H1 (cell line): ENCODE data around the gene ZNF546. TPM values are rescaled to one million over a fixed set of nuclear protein-coding genes. Genes with fewer than 3 reads are reported as not detected.
A peak's percentile ranks its signal among the peaks of the same experiment; 100 is the strongest.

ENCODE experiments used
- CTCF ChIA-PET: fragments of 300-600 bp; sonication (Branson Sonifier 250); formaldehyde crosslinking; loops from one replicate; lab custom pipeline; 2021; ENCODE audit not compliant: partially characterized antibody; lab: Charles Lee
- POLR2A ChIA-PET: fragments of 300-600 bp; sonication (Branson Sonifier 250); formaldehyde crosslinking; loops from one replicate; lab custom pipeline; 2021; ENCODE audit warnings: inconsistent platforms; ENCODE audit not compliant: partially characterized antibody; lab: Charles Lee
- DNase-seq, 2 experiments: peaks; one replicate each; pipeline versions ENCODE4 v3.0.0 to v3.0.0-alpha.2; 2010 to 2022; ENCODE audit warnings: low spot score in 2 of 2, low read depth in 1 of 2, mixed read lengths in 1 of 2
- FAIRE-seq: peaks from 2 replicates; lab custom pipeline; 2011; peaks lifted over from hg19 to GRCh38; lab: Jason Lieb, UNC
- H2AFZ ChIP-seq: 2 replicates; pipeline ENCODE4 v1.8.1; 2012; ENCODE audit warnings: low read length, inconsistent platforms
- H2AK5ac ChIP-seq: 2 replicates; pipeline ENCODE4 v1.6.1; 2013; ENCODE audit warnings: low read depth, low read length
- H2BK120ac ChIP-seq: replicated peaks from 2 replicates; pipeline ENCODE3; 2013; ENCODE audit warnings: low read depth, low read length, inconsistent platforms
- H2BK12ac ChIP-seq: 2 replicates; pipeline ENCODE4 v1.6.1; 2013; ENCODE audit warnings: low read depth, low read length
- H2BK15ac ChIP-seq: 2 replicates; pipeline ENCODE4 v1.6.1; 2013; ENCODE audit warnings: low read length
- H2BK20ac ChIP-seq: 2 replicates; pipeline ENCODE4 v1.6.1; 2013; ENCODE audit warnings: low read length
- H2BK5ac ChIP-seq: 2 replicates; pipeline ENCODE4 v1.6.1; 2013; ENCODE audit warnings: low read depth, low read length
- H3K14ac ChIP-seq: 2 replicates; pipeline ENCODE4 v1.6.1; 2013; ENCODE audit warnings: inconsistent platforms; ENCODE audit not compliant: insufficient read length
- H3K18ac ChIP-seq: 2 replicates; pipeline ENCODE4 v1.6.1; 2013; ENCODE audit warnings: low read length; ENCODE audit errors: extremely low read depth
- H3K23ac ChIP-seq: 2 replicates; pipeline ENCODE4 v1.6.1; 2013; ENCODE audit warnings: inconsistent platforms; ENCODE audit not compliant: insufficient read length
- H3K23me2 ChIP-seq: 2 replicates; pipeline ENCODE4 v1.6.1; 2013; ENCODE audit warnings: low read depth, low read length
- H3K27ac ChIP-seq: 2 replicates; pipeline ENCODE4 v1.6.1; 2011; ENCODE audit warnings: low read depth, low read length, inconsistent platforms
- H3K27me3 ChIP-seq, 4 experiments: replicated peaks in 1 of 4; 1 replicate in 1 of 4; 2 replicates in 3 of 4; pipeline versions ENCODE4 v1.6.1 to v1.8.1; 2011 to 2013; ENCODE audit warnings: low read length in 3 of 4, mild to moderate bottlenecking in 3 of 4, inconsistent platforms in 2 of 4, mixed read lengths in 2 of 4, moderate library complexity in 1 of 4; ENCODE audit not compliant: control insufficient read depth in 3 of 4, insufficient read depth in 3 of 4; ENCODE audit errors: extremely low read depth in 1 of 4
- H3K36me3 ChIP-seq, 4 experiments: 2 replicates each; pipeline versions ENCODE4 v1.6.1 to v1.8.1; 2011 to 2013; ENCODE audit warnings: mild to moderate bottlenecking in 4 of 4, low read length in 3 of 4, moderate library complexity in 2 of 4, control low read depth in 1 of 4, inconsistent platforms in 1 of 4; ENCODE audit not compliant: insufficient read depth in 4 of 4, control insufficient read depth in 2 of 4
- H3K4ac ChIP-seq: replicated peaks from 2 replicates; pipeline ENCODE3; 2013; ENCODE audit warnings: low read length, low read depth, mixed read lengths, inconsistent platforms; ENCODE audit not compliant: insufficient read length
- H3K4me1 ChIP-seq, 4 experiments: replicated peaks in 1 of 4; 1 replicate in 1 of 4; 2 replicates in 3 of 4; pipeline versions ENCODE4 v1.6.1 to v1.8.1; 2011 to 2013; ENCODE audit warnings: low read length in 3 of 4, inconsistent platforms in 2 of 4, mixed read lengths in 1 of 4; ENCODE audit not compliant: insufficient read depth in 4 of 4, control insufficient read depth in 3 of 4
- H3K4me2 ChIP-seq, 2 experiments: 2 replicates each; pipeline versions ENCODE4 v1.6.1 to v1.8.1; 2011 to 2013; ENCODE audit warnings: low read depth in 2 of 2, low read length in 2 of 2, control low read depth in 1 of 2, inconsistent platforms in 1 of 2, mild to moderate bottlenecking in 1 of 2; ENCODE audit not compliant: insufficient read depth in 1 of 2
- H3K4me3 ChIP-seq, 4 experiments: fragments of 200-600, 300-600 bp in 1 of 4; sonication (generic), shearing (Covaris generic), sonication (Bioruptor Twin) in 1 of 4; 2 replicates each; pipeline versions ENCODE4 v1.5.1 to v1.8.1; 2011 to 2016; ENCODE audit warnings: low read length in 4 of 4, low read depth in 3 of 4, control low read depth in 2 of 4, inconsistent platforms in 2 of 4, mild to moderate bottlenecking in 2 of 4, mixed read lengths in 1 of 4, moderate library complexity in 1 of 4; ENCODE audit not compliant: insufficient read depth in 2 of 4; ENCODE audit errors: extremely low read depth in 1 of 4
- H3K56ac ChIP-seq: replicated peaks from 2 replicates; pipeline ENCODE3; 2013; ENCODE audit warnings: low read depth, mild to moderate bottlenecking, mixed read lengths, low read length, inconsistent platforms; ENCODE audit not compliant: insufficient read length
- H3K79me1 ChIP-seq: 2 replicates; pipeline ENCODE4 v1.6.1; 2013; ENCODE audit warnings: low read depth, low read length, control low read depth
- H3K79me2 ChIP-seq, 2 experiments: 2 replicates each; pipeline versions ENCODE4 v1.6.1 to v1.8.1; 2012 to 2013; ENCODE audit warnings: low read length in 2 of 2, mild to moderate bottlenecking in 2 of 2, inconsistent platforms in 1 of 2; ENCODE audit not compliant: insufficient read depth in 2 of 2, control insufficient read depth in 1 of 2
- H3K9ac ChIP-seq, 4 experiments: replicated peaks in 1 of 4; 1 replicate in 1 of 4; 2 replicates in 3 of 4; pipeline versions ENCODE4 v1.6.1 to v1.8.1; 2011 to 2013; ENCODE audit warnings: low read depth in 3 of 4, low read length in 3 of 4, control low read depth in 2 of 4, mild to moderate bottlenecking in 2 of 4, moderate library complexity in 2 of 4, inconsistent platforms in 1 of 4; ENCODE audit errors: extremely low read depth in 1 of 4
- H3K9me3 ChIP-seq, 2 experiments: 2 replicates each; pipeline versions ENCODE4 v1.6.1 to v1.8.1; 2012 to 2013; ENCODE audit warnings: mild to moderate bottlenecking in 2 of 2, moderate library complexity in 2 of 2, control low read depth in 1 of 2, inconsistent platforms in 1 of 2, low read depth in 1 of 2, low read length in 1 of 2, mixed read lengths in 1 of 2; ENCODE audit not compliant: insufficient read depth in 2 of 2
- H4K20me1 ChIP-seq, 2 experiments: replicated peaks in 1 of 2; 2 replicates each; pipeline versions ENCODE3 to v1.8.1; 2011 to 2013; ENCODE audit warnings: inconsistent platforms in 2 of 2, low read length in 2 of 2, mild to moderate bottlenecking in 1 of 2; ENCODE audit not compliant: insufficient read depth in 2 of 2, control insufficient read depth in 1 of 2
- H4K5ac ChIP-seq: 2 replicates; pipeline ENCODE4 v1.6.1; 2013; ENCODE audit warnings: low read length, low read depth, mixed read lengths, inconsistent platforms; ENCODE audit not compliant: insufficient read length
- H4K8ac ChIP-seq: 2 replicates; pipeline ENCODE4 v1.8.0; 2013; ENCODE audit warnings: mild to moderate bottlenecking, moderate library complexity, low read length, inconsistent platforms; ENCODE audit not compliant: insufficient read depth; ENCODE audit errors: extremely low read depth
- H4K91ac ChIP-seq: replicated peaks from 2 replicates; pipeline ENCODE3; 2013; ENCODE audit warnings: low read length, mixed read lengths, inconsistent platforms; ENCODE audit not compliant: insufficient read length
- CREB1 ChIP-seq: IDR thresholded peaks from 2 replicates; pipeline ENCODE4 v1.6.1; 2012; ENCODE audit warnings: inconsistent platforms
- HDAC2 ChIP-seq, 2 experiments: fragments of 300-600 bp in 1 of 2; sonication (generic) in 1 of 2; IDR thresholded peaks; 2 replicates each; pipeline ENCODE4 v1.6.1; 2011 to 2012; ENCODE audit warnings: low read depth in 2 of 2, low read length in 2 of 2, mild to moderate bottlenecking in 2 of 2, moderate library complexity in 2 of 2, borderline replicate concordance in 1 of 2, inconsistent platforms in 1 of 2
- PHF8 ChIP-seq: fragments of 200-600 bp; sonication (generic); conservative IDR thresholded peaks from 2 replicates; pipeline ENCODE4 v1.7.1; 2012; ENCODE audit warnings: low read depth, mild to moderate bottlenecking, inconsistent platforms, low read length, moderate library complexity
- RBBP5 ChIP-seq: IDR thresholded peaks from 2 replicates; pipeline ENCODE4 v1.7.1; 2012; ENCODE audit warnings: low read depth, mild to moderate bottlenecking, inconsistent platforms, low read length, moderate library complexity, borderline replicate concordance
- SIN3A ChIP-seq, 2 experiments: IDR thresholded peaks in 1 of 2; conservative IDR thresholded peaks in 1 of 2; 2 replicates each; pipeline ENCODE4 v1.6.1; 2011 to 2012; ENCODE audit warnings: low read length in 2 of 2, improper control_type of control experiment in 1 of 2, low read depth in 1 of 2, mild to moderate bottlenecking in 1 of 2
- SUZ12 ChIP-seq: fragments of 200-600 bp; sonication (generic); IDR thresholded peaks from 2 replicates; pipeline ENCODE4 v1.6.1; 2012; ENCODE audit warnings: mild to moderate bottlenecking, inconsistent platforms, low read length, moderate library complexity, mixed read lengths
- USF2 ChIP-seq: IDR thresholded peaks from 2 replicates; pipeline ENCODE4 v1.6.1; 2011; ENCODE audit warnings: low read length, improper control_type of control experiment
- WGBS, 2 experiments: shearing (Covaris generic) in 1 of 2; methylation state at CpG; one replicate each; pipeline versions ENCODE4 v1.1.6 to v1.1.7; 2013 to 2015; ENCODE audit warnings: low lambda C conversion rate in 2 of 2, mixed read lengths in 2 of 2, inconsistent platforms in 1 of 2, low coverage in 1 of 2, missing lambda C conversion rate in 1 of 2; ENCODE audit not compliant: insufficient replicate concordance in 2 of 2, insufficient coverage in 1 of 2, insufficient read length in 1 of 2; ENCODE audit errors: extremely low coverage in 1 of 2, missing lambda C conversion rate in 1 of 2; 5-methylcytosine and 5-hydroxymethylcytosine counted together
- polyA plus RNA-seq, 7 experiments: library from polyadenylated mRNA; depleted of rRNA in 3 of 7; stranded (reverse) in 5 of 7; unstranded in 2 of 7; fragments of >200 nt in 5 of 7; fragments of 200-250 nt in 2 of 7; gene quantifications; 1 replicate in 5 of 7; 2 replicates in 1 of 7; 4 replicates in 1 of 7; pipeline versions ENCODE4 v1.2.1 to v1.2.3, GENCODE V29; 2011 to 2013; ENCODE audit warnings: missing spikeins in 2 of 7, mixed read lengths in 2 of 7
- total RNA-seq: library from RNA; stranded (reverse); fragmentation: NEBNext Ultra II Directional; extraction: Animal tissue kit (Norgen Biotek cat#: 25700); gene quantifications from 2 replicates; pipeline ENCODE4 v1.2.1, GENCODE V29; 2021

ZNF546 gene
- total and polyA plus RNA-seq, 2 of the 8 experiments (the other 6 are each of a cell fraction or from before 2014, with no cell fraction given): 0.21 to 1.1 TPM

GRCh38 chr19:39969681-39970424 lies 27.0 kb upstream of the ZNF546 start:
- H3K4me3 ChIP-seq: peak overlapping the region; percentile 66 to 98 (median 86)
- H4K91ac ChIP-seq: peak overlapping the region; percentile 45
- H3K4ac ChIP-seq: no peak overlapping the region
- H3K23ac ChIP-seq: no peak overlapping the region
- 0 out of 2 replicates have a peak overlapping the region, but pooled peaks have one; percentile 38 for H3K27ac ChIP-seq
- H3K9ac ChIP-seq: peak overlapping the region in 3 of 4 experiments; percentile 57 to 78 (median 77); a peak in 3 of 7 replicates
- no peak overlapping the region for H3K14ac ChIP-seq
- no peak overlapping the region for H4K5ac ChIP-seq
- H3K36me3 ChIP-seq: peaks cover 10 to 27% (median 15%) of the 10 kb centered on the region in 4 experiments
- peaks cover 6% of the 10 kb centered on the region; the same call in 1 of the 2 replicates for H3K79me1 ChIP-seq
- H2BK15ac ChIP-seq: no peak overlapping the region
- H2AFZ ChIP-seq: peak overlapping the region; percentile 29; the same call in 1 of the 2 replicates
- peak overlapping the region; percentile 85; the same call in 1 of the 2 replicates for H2AK5ac ChIP-seq
- no peak for TF ChIP-seq CREB1
- TF ChIP-seq HDAC2 (IDR thresholded peaks at IDR 0.05; ENCODE audit: borderline replicate concordance in 1 of 2, low read depth in 2 of 2, low read length in 2 of 2): no peak
- no peak for TF ChIP-seq PHF8
- no peak for TF ChIP-seq USF2
- no peak for TF ChIP-seq SUZ12
- no peak for TF ChIP-seq RBBP5
- TF ChIP-seq SIN3A (conservative IDR thresholded peaks at IDR 0.05 in 1 of 2, IDR thresholded peaks at IDR 0.05 in 1 of 2; ENCODE audit: low read depth in 1 of 2, low read length in 2 of 2): no peak
- TF ChIP-seq, all 59 proteins: peak for 0
- Histone ChIP-seq H3K9me3 (no peaks in the 10 kb centered on the region), H3K79me2 (peaks cover 3 to 21% of the 10 kb centered on the region in 2 experiments; a peak in 3 of 4 replicates), H2BK12ac (0 out of 2 replicates have a peak overlapping the region, but pooled peaks have one; percentile 17), H2BK20ac (no peak overlapping the region), H3K27me3 (no peaks in the 10 kb centered on the region), H4K20me1 (peaks cover 2 to 8% of the 10 kb centered on the region in 2 experiments), H2BK5ac (0 out of 2 replicates have a peak overlapping the region, but pooled peaks have one; percentile 55), H3K4me2 (peak overlapping the region; percentile 55 to 71), H3K56ac (no peak overlapping the region), H3K23me2 (peaks cover 5% of the 10 kb centered on the region), H3K18ac (0 out of 2 replicates have a peak overlapping the region, but pooled peaks have one; percentile 32), H3K4me1 (peaks cover 0 to 2% (median 0%) of the 10 kb centered on the region in 4 experiments; a peak in 1 of 7 replicates), H4K8ac (0 out of 2 replicates have a peak overlapping the region, but pooled peaks have one; percentile 66), H2BK120ac (no peak overlapping the region)
- CTCF ChIA-PET: interaction anchor here (0.6 to 2.0 kb wide), 15 partner anchors 9 to 296 kb away, joined by 3 to 11 read pairs (median 3); partner anchors contain the start of genes TTC9B and ZNF780A
- POLR2A ChIA-PET: interaction anchor here (0.6 to 2.8 kb wide), 14 partner anchors 9 to 222 kb away, joined by 3 to 8 read pairs (median 4); partner anchors contain the start of genes MAP3K10 and ZNF546
- no peak for FAIRE-seq
- no peak for DNase-seq
- 72% methylated on average over 11 of the region's 13 CpGs; no CpG with 5 or more reads in 1 of the 2 experiments for WGBS, 2 experiments
